GM21423 (cell line): ENCODE measurements around the gene GPRIN2.
"Not testable (repeated sequence)": the region's sequence is repeated elsewhere in the genome, so short reads cannot be mapped to it uniquely, and the experiment has no call there.

Experiments
- ATAC-seq: cut with Tn5 transposase; IDR thresholded peaks from one replicate; pipeline ENCODE4 v1.9.1; 2021; ENCODE audit warnings: mild to moderate bottlenecking, moderate library complexity; ENCODE audit not compliant: unreplicated experiment

The GPRIN2 gene

GRCh38 chr10:46538717-46539426 is 17.6 kb downstream of the GPRIN2 start:
- ATAC-seq = no peak

GRCh38 chr10:46538155-46538554 is 18.3 kb downstream of the GPRIN2 start:
- ATAC-seq = no peak

GRCh38 chr10:46537309-46537708 is 19.1 kb downstream of the GPRIN2 start:
- ATAC-seq = no peak

GRCh38 chr10:46536781-46537180 is 19.7 kb downstream of the GPRIN2 start:
- no peak for ATAC-seq

GRCh38 chr10:46536171-46536570 is 20.3 kb downstream of the GPRIN2 start:
- ATAC-seq = no peak

- ATAC-seq = no peak
Measured at GRCh38 chr10:46534828-46535524, 21.5 kb downstream of the GPRIN2 start.

GRCh38 chr10:46532256-46532655 is 24.2 kb downstream of the GPRIN2 start:
- not testable (repeated sequence) for ATAC-seq

- ATAC-seq = no peak
Measured at GRCh38 chr10:46530249-46531186, 25.9 kb downstream of the GPRIN2 start.

GRCh38 chr10:46529742-46530141 is 26.7 kb downstream of the GPRIN2 start:
- not testable (repeated sequence) for ATAC-seq

GRCh38 chr10:46528675-46529615 is 27.5 kb downstream of the GPRIN2 start:
- no peak for ATAC-seq

- ATAC-seq = no peak
Measured at GRCh38 chr10:46528171-46528671, 28.2 kb downstream of the GPRIN2 start.

GRCh38 chr10:46527241-46527811 is 29.1 kb downstream of the GPRIN2 start:
- ATAC-seq = no peak

GRCh38 chr10:46526682-46527038 is 29.8 kb downstream of the GPRIN2 start:
- no peak for ATAC-seq

GRCh38 chr10:46525824-46526681 is 30.4 kb downstream of the GPRIN2 start:
- no peak for ATAC-seq

GRCh38 chr10:46525177-46525823 is 31.2 kb downstream of the GPRIN2 start:
- no peak for ATAC-seq

- no peak for ATAC-seq
Measured at GRCh38 chr10:46524472-46525176, 31.8 kb downstream of the GPRIN2 start.

GRCh38 chr10:46523962-46524471 is 32.4 kb downstream of the GPRIN2 start:
- no peak for ATAC-seq
